Measurements from ENCODE around the gene NRL.
A peak's percentile ranks its signal among the peaks of the same experiment; 100 is the strongest.

- TF ChIP-seq CTCF (IDR thresholded peaks at IDR 0.05), result no peak
- peak; percentile 71 for TF ChIP-seq NFE2L1 (CRISPR knock-in tag; IDR thresholded peaks at IDR 0.05)
- TF ChIP-seq CBFB (CRISPR knock-in tag; IDR thresholded peaks at IDR 0.05; ENCODE audit: low read depth), result no peak
- 0 out of 2 replicates have a peak, but pooled peaks have one; percentile 37 for TF ChIP-seq TCF7 (CRISPR knock-in tag; IDR thresholded peaks at IDR 0.05; ENCODE audit: low read depth)
- peak; percentile 51; the same call in 1 of the 2 replicates for TF ChIP-seq ZNF219 (CRISPR knock-in tag; IDR thresholded peaks at IDR 0.05; ENCODE audit: borderline replicate concordance)
- 0 out of 2 replicates have a peak, but pooled peaks have one; percentile 9 for TF ChIP-seq CREB1 (CRISPR knock-in tag; IDR thresholded peaks at IDR 0.05)
- peak; percentile 83 for TF ChIP-seq FOXP1 (CRISPR knock-in tag; IDR thresholded peaks at IDR 0.05; ENCODE audit: borderline replicate concordance)
Measured at GRCh38 chr14:24141097-24141880, 26.5 kb upstream of the NRL start, which contains the start of gene EMC9.
